HG03342 (cell line): ENCODE results near the gene KRTAP19-7.

Experiments
- ATAC-seq: cut with Tn5 transposase; IDR thresholded peaks from one replicate; pipeline ENCODE4 v1.9.1; 2021; ENCODE audit warnings: mild to moderate bottlenecking, moderate library complexity; ENCODE audit not compliant: unreplicated experiment

The KRTAP19-7 gene, protein sequence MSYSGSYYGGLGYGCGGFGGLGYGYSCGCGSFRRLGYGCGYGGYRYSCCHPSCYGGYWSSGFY

DNA sequence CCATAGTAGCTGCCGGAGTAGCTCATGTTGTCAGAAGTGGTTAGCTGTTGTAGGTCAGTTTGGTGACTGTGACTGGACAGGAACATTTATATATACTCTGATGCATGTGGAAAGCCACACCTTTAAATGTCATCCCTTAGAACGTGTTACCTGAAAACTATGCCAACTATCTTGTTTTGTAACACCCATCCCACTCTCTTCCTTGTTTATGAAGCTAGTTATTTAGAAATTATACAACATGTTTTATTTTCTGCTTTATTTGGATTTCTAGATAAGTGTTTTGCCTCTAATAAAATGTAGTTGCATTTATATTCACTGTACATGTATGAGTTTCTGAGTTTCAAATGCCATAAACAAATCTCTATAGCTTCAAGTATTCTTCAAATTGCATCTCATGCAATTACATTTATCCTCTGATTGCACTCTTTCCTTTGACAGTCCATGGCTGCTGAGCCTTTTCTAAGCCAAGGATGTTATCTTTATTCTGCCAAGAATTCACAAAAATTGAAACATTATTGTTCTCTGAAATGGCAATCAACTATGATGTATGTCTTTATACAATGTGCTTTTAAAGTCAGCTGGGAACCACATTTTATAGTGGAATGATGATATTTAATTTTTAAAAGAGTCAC lies at the start of gene KRTAP19-7:
Gene KRTAP19-7 (minus strand): TSS at position 51 of the 632 bp plus-strand sequence. CDS start 25 bp downstream, at position 26.
- ATAC-seq, result no peak

DNA sequence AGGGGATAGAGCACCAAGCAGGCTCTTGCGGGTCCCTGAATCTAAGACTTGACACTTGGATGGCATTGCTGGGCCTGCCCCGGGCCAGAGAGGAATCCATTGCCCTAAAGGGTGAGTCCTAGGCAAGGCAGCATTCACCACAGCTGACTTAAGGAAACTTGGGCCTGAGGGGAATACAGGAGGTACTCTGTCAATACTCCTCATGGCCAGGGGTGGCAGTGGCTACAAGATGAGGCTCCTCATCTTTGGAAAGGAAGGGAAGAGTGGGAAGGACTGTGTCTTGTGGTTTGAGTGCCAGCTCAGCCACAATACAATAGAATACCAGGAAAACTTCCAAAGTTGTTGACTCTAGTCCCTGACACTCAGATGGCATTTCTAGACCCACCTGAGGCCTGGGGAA lies 44.9 kb upstream of the KRTAP19-7 start:
- no peak for ATAC-seq

DNA sequence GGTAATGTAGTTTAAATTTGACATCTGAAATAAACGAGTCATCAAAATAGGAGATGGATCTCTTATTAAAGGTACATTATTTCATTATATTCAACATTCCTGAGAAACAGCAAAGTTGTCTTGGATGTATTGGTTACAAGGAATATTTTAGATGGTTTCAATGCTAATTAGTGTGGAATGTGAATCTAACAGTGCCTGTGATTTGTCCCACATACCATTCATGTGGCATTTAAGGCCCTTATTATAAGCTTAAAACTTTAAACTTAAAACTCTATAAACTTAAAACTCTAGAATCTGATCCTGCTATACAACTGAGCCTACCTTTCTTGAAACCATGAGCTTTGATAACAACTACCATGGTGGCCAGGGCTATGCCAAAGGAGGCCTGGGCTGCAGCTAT lies 39.7 kb upstream of the KRTAP19-7 start, which contains the start of gene KRTAP22-1:
Gene KRTAP22-1 (plus strand): TSS at position 301 of the 400 bp plus-strand sequence.
- no peak for ATAC-seq

DNA sequence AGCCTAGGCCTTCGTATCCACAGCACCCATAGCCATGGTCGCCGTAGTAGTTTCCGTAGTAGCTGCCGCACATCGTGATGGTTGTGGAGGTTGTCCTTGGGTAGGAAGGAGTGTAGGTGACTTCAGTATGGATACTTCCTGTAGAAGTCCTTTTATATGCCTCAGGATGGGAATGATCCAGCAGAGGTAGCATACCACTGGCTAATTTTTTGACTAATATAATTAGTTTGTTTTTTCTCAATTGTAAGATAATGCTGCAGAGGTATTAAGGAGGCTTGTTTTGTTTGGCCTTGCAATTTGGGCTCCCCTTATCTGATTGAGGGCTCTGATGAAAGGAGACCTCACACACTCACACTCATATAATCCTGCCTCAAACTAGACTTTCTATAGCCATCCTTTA lies 37.7 kb upstream of the KRTAP19-7 start, which contains the start of gene KRTAP6-2:
Gene KRTAP6-2 (minus strand): TSS at position 101 of the 400 bp plus-strand sequence. CDS start 28 bp downstream, at position 73.
- ATAC-seq, result no peak

DNA sequence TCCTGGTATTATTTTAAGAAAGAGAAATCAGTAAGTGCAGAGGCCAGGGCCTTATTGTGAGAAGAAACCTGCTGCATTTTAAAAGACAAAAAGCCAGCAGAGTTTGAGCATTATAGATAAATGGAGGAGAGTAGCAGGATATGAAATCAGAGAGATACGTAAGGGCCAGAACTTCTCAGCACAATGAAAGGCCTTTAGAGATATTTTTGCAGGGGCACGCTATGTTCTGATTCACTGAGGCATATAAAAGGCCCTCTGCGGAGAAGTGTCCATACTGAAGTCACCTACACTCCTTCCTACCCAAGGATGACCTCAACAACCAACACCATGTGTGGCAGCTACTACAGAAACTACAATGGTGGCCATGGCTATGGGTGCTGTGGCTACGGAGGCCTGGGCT lies 31.0 kb upstream of the KRTAP19-7 start, which contains the start of gene KRTAP6-3:
Gene KRTAP6-3 (plus strand): TSS at position 301 of the 400 bp plus-strand sequence. CDS start 6 bp downstream, at position 307.
- no peak for ATAC-seq

DNA sequence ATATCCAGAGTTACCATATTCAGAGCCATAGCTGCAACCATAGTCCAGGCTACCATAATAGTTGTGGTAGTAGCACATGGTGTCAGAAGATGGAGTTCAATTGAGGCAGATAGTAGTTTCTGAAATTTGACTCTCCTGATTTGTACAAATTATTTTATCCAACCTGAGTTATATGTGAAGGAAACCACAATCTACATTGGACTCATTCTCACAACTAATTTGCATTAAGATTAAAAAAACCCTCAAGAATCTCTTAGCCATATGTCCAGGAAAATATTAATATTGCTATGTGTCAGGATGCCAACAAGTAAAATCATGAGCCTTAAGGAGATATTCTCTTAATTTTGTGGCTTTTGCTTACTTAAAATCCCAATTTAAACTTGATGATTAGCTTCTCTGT lies 29.2 kb upstream of the KRTAP19-7 start, which contains the start of gene KRTAP22-2:
Gene KRTAP22-2 (minus strand): TSS at position 101 of the 400 bp plus-strand sequence.
- ATAC-seq, result no peak

DNA sequence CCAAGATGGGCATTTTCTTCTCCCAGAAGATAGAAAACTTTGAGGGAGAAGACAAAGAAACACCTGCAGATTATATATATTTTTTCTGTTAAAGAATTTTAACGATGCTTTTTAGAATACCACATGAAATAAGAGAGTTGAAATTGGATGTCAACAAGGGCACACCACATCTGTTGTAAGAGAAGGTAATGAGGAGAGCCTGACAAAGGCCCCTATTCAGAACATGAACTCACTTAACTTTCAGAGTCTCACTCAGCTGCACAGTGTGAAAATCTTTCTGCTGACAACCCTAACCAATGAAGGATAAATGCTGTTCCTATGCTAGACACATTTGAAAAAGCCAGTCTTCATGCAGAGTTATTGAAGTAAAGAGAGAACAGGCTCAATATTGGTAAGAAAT lies 21.8 kb upstream of the KRTAP19-7 start:
- no peak for ATAC-seq

DNA sequence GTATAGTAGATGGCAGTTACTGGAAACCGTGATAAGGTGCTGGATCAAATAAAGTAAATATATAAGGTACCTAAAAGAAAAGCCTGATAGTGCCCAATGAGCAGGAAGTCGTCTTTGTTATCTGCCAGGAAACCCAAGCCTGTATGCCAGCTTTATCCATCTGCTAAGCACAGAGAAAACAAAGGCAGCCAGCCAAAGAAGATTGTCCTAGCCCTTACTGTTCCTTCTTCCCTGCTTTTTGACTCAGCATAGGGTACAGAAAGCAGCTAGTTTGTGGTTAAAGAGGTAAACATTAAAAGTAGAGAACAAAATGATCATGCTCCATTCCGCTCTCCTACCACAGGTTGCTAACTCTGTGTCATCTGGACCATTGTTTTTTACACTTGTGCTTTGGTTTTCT lies 19.0 kb upstream of the KRTAP19-7 start:
- ATAC-seq, result no peak

DNA sequence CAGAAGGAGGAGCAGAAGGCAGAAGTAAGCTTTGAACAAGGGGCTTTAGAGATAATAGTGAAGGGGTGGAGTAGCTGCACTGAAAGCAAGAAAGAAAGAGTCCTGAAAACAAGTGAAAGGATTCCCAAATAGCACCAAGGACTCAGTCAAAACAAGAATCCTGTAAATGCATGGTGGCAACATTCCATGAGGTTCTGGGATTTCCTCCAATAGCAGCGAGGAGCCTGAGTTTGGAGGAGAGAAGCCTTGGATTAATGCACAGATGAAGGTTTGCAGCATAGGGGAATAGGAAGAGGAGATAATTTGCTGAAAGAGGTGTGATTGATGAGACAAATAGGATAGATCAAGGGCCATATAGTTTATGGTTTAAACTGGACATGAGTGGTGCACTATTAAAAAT lies 18.2 kb upstream of the KRTAP19-7 start:
- ATAC-seq, result no peak

DNA sequence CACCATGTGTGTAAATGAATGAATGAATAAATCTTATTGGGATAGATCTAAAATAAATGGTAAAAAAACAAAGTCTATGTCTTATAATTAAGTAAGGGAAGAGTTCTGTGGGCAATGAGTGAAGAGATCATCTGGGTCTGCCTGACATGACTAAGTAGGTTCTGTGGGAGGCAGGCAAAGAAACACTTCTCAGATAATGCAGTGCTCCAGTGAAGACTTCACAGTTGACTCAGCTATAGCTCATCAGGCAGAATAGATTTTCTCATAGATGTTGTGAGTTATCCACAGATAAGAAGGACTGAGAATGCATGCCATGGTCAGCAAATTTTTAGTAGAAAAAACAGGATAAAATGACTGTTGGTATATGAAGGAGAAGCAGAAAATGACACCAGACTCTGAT lies 16.7 kb upstream of the KRTAP19-7 start:
- no peak for ATAC-seq

DNA sequence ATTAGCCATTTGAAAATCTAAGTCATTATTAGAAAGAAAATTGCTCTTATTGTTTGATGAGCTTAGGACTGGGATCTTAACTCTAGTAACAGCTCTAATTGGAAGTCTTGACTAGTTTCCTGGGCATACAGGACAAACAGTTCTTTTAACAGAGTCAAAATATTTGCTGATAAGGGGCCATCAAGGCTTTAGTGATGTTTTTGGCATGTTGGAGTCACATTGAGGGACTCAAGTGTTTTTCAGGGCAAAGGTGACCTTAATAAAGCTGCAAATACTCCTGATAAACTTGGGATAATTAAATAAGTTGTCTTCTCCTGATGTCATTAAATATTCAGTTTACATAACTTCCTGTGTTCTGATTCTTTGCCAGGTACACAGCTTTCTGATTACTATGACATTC lies 6.5 kb upstream of the KRTAP19-7 start:
- no peak for ATAC-seq

DNA sequence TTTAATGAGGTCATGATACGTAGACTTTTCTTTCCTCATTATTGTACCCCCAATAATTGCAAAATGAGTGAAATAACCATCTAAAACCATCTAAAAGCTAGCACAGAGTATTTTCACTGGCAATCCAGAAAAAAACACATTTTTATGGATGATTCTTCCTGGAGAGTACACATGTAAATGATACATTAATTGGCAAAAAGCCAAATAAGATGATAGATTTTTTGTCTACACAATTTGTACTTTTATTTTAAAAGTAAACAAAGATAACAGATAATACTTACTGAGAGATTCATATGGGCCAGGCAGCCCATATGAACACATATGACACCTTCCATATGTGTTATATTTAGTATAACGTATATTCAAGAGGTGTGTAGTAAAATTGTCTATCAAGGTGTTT lies 2.5 kb upstream of the KRTAP19-7 start:
- no peak for ATAC-seq

DNA sequence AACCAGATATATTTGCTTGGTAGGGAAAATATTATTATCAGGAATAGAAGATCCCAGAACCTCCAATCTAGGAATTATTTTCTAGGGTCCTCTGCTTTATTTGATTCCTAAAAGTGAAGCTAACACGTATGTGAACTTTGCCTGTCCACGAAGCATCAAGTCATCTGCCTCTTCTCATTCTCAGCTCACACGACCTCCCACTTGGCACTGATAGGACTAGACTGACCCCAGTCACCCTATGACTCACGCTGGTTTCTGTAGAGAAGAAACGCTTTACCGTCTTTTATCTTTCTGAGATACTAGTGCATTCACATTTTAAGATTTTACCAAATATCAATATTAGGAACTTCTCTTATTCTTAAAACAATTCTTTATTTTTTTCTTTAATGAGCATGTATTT lies 2.0 kb upstream of the KRTAP19-7 start:
- ATAC-seq, result no peak

DNA sequence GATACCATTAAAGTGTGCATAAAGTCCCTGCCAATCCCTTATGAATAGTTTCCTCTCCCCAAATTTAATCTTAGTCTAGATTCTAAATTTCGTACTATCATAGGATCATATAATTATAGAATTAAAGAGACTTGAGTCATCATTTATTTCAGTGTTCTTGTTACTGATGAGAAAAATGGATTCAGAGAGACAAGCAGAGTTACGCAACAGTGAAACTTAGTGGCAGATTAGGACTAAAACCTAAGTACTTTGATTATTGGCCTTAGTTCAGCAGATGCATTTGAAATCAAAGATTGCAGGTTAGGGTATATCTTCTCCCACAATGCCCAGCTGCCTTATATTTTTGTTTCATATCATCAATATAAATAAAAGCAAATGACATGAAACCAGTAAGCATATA lies 843 bp upstream of the KRTAP19-7 start:
- ATAC-seq, result no peak

DNA sequence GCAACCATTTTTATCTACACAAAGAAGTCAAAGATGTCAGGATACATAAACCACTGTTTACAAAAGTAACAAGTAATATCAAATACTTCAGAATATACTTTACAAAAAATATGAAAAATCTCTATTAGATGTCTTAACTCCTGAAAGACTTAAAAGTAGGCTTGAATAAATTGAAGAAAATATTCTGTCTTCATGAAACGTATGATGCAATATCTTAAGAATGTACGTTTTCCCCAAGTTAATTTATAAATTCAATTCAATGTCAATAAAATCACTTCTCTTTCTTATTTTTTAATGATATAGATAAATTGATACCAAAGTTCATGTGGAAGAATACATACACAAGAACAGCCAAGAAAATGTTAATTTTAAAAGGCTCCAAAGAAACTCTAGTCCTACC lies 6.0 kb downstream of the KRTAP19-7 start:
- no peak for ATAC-seq

DNA sequence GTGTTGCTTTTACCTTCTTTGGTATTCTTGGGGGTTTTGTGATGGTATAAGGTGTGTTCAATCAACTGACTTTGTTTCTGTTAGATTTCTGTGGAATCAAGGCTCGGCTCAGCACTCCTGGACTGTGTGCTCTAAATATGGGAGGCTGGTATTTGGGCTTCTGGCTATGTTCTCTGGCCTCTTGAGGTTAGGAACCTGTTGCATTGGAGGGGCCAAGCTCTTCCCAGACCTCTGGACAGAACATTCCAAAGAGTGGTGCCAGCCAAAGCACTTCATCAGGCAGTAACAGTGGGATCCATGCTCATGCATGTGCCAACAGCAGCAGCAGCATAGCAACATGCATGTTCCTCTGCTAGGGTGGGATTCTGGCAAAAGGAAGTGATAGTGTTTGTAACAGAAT lies 8.3 kb downstream of the KRTAP19-7 start:
- ATAC-seq, result no peak

DNA sequence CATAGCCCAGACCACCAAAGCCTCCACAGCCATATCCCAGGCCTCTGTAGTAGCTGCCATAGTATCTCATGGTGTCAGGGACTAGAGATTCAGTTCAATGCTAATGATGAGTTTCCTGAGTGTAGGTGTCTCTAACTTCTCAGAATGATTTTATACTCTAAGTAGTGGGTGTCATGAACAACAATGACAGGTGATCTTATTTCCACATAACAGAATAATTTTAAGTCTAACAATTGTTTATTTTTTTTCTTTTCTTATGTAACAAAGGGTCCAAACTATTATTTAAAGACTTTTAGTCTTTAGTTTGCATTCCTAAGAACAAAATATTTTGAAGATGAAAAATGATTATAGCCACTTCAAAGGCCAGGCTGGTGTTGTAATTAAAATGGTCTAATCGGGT lies 19.4 kb downstream of the KRTAP19-7 start, which contains the start of gene KRTAP19-6:
Gene KRTAP19-6 (minus strand): TSS at position 101 of the 400 bp plus-strand sequence. CDS start 31 bp downstream, at position 70.
- ATAC-seq, result no peak

DNA sequence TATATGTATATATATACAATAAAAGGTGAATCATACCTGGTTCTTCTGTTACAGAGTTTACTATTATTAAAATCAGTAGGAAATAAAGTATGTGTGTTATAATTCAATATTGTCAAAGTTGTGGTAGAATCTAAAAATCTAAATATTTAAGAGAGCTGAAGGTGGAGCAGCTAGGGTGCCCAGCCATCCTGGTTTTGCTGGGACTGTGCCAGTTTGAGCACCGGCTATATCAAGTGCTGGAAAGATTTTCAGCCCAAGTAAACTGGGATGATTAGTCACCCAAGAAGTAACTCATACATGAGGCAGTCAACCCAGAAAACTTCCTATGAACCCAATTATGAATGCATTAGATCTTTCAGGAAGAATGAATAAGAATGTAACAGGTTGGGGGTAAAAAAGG lies 42.2 kb downstream of the KRTAP19-7 start:
- ATAC-seq, result no peak

DNA sequence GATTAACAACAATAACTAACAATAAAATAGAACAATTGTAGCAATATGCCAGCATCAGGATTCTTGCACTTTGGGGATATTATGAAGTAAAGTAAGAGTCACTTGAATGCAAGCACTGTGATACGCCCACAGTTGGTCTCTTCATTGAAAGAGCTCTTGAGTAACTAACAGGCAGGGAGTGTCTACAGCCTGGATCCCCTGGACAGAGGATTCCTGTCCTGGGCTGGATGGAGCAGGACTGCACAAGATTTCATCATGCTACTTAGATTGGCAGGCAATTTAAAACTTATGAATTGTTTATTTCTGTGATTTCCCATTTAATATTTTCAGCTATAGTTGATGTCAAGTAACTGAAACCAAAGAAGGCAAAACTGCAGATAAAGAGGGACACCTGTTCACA lies 45.4 kb downstream of the KRTAP19-7 start:
- ATAC-seq, result no peak
